ENCODE measurements around the gene RUNDC3A. TPM values are rescaled to one million over a fixed set of nuclear protein-coding genes. Genes with fewer than 3 reads are reported as not detected.

RUNDC3A gene
- total and polyA plus RNA-seq, 2 of the 13 experiments (the other 11 are each of a cell fraction or from before 2014, with no cell fraction given) = 0.25 TPM; not detected in 1

DNA sequence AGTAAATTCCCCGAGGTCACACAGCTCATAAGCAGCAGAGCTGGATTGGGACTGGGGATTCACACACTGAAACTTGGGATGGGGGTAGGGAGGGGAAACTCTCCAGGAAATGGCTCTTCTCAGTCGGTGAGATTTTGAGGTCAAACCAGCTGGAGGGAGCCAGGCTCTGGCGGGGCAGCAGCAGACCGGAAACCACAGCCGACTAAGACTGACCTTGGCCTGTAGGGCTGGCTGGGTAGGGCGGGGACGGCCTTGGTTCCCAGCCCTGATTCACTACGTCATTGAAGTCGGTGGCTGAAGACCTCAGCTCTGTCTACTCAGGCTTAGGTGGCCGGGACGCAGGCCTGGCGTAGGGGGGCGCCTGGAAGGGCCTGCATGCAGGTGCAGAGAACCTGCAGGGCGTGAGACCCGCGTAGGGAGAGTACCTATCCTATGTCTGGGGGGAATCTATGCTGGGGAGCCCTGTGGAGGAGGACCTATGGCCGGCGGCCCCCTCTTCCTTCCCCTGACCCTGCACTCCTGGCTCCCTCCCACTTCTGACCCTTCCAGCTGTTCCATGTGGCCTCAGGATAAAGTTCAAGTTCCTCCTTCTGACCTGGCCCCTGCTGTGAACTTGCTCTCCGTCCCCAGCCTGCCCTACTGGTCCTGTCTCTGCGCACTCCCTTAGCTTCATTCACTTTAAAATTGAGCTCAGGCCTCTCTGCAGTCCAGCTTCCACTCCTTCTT lies 28.6 kb upstream of the RUNDC3A start (continued):
- no peak for TF ChIP-seq ZNF33A (CRISPR knock-in tag; IDR thresholded peaks at IDR 0.05; ENCODE audit: borderline replicate concordance)
- peak; percentile 92 for TF ChIP-seq RXRB (CRISPR knock-in tag; IDR thresholded peaks at IDR 0.05; ENCODE audit: borderline replicate concordance)
- no peak for TF ChIP-seq ZNF343 (CRISPR knock-in tag; IDR thresholded peaks at IDR 0.05)
- no peak for TF ChIP-seq GTF2F1 (IDR thresholded peaks at IDR 0.05; ENCODE audit: low read length)
- TF ChIP-seq ZNF331 (CRISPR knock-in tag; IDR thresholded peaks at IDR 0.05) = peak; percentile 82
- no peak for TF ChIP-seq TERF1 (CRISPR knock-in tag; IDR thresholded peaks at IDR 0.05)
- TF ChIP-seq, protein P1, sequence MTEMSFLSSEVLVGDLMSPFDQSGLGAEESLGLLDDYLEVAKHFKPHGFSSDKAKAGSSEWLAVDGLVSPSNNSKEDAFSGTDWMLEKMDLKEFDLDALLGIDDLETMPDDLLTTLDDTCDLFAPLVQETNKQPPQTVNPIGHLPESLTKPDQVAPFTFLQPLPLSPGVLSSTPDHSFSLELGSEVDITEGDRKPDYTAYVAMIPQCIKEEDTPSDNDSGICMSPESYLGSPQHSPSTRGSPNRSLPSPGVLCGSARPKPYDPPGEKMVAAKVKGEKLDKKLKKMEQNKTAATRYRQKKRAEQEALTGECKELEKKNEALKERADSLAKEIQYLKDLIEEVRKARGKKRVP (CRISPR knock-in tag; IDR thresholded peaks at IDR 0.05) = 0 out of 4 replicates have a peak, but pooled peaks of 1 of the 2 experiments have one; percentile 19
- no peak for TF ChIP-seq SYNCRIP (IDR thresholded peaks at IDR 0.05; ENCODE audit: insufficient read depth, low read depth, low read length)
- peak; percentile 67 for TF ChIP-seq HMG20A (CRISPR knock-in tag; IDR thresholded peaks at IDR 0.05; ENCODE audit: borderline replicate concordance)
- TF ChIP-seq ZIK1 (CRISPR knock-in tag; IDR thresholded peaks at IDR 0.05; ENCODE audit: borderline replicate concordance, low read depth) = 0 out of 2 replicates have a peak, but pooled peaks have one; percentile 27
- no peak for TF ChIP-seq ZKSCAN1 (IDR thresholded peaks at IDR 0.05; ENCODE audit: low read length)
- no peak for TF ChIP-seq TGIF2 (CRISPR knock-in tag; IDR thresholded peaks at IDR 0.05)
- no peak for TF ChIP-seq ZNF615 (CRISPR knock-in tag; IDR thresholded peaks at IDR 0.05; ENCODE audit: borderline replicate concordance)
- peak; percentile 65; the same call in 1 of the 2 replicates for TF ChIP-seq ZSCAN25 (CRISPR knock-in tag; IDR thresholded peaks at IDR 0.05)
- TF ChIP-seq ZNF564 (CRISPR knock-in tag; IDR thresholded peaks at IDR 0.05) = 0 out of 2 replicates have a peak, but pooled peaks have one; percentile 7
- no peak for TF ChIP-seq BATF2 (CRISPR knock-in tag; IDR thresholded peaks at IDR 0.05)
- TF ChIP-seq FOXO1 (CRISPR knock-in tag; IDR thresholded peaks at IDR 0.05) = peak; percentile 51; the same call in 1 of the 2 replicates
- no peak for TF ChIP-seq ZNF33B (CRISPR knock-in tag; IDR thresholded peaks at IDR 0.05)
- TF ChIP-seq MAF1 (CRISPR knock-in tag; IDR thresholded peaks at IDR 0.05; ENCODE audit: borderline replicate concordance) = no peak
- TF ChIP-seq, protein P2, sequence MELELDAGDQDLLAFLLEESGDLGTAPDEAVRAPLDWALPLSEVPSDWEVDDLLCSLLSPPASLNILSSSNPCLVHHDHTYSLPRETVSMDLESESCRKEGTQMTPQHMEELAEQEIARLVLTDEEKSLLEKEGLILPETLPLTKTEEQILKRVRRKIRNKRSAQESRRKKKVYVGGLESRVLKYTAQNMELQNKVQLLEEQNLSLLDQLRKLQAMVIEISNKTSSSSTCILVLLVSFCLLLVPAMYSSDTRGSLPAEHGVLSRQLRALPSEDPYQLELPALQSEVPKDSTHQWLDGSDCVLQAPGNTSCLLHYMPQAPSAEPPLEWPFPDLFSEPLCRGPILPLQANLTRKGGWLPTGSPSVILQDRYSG (CRISPR knock-in tag; IDR thresholded peaks at IDR 0.05) = no peak
- TF ChIP-seq, protein P3, sequence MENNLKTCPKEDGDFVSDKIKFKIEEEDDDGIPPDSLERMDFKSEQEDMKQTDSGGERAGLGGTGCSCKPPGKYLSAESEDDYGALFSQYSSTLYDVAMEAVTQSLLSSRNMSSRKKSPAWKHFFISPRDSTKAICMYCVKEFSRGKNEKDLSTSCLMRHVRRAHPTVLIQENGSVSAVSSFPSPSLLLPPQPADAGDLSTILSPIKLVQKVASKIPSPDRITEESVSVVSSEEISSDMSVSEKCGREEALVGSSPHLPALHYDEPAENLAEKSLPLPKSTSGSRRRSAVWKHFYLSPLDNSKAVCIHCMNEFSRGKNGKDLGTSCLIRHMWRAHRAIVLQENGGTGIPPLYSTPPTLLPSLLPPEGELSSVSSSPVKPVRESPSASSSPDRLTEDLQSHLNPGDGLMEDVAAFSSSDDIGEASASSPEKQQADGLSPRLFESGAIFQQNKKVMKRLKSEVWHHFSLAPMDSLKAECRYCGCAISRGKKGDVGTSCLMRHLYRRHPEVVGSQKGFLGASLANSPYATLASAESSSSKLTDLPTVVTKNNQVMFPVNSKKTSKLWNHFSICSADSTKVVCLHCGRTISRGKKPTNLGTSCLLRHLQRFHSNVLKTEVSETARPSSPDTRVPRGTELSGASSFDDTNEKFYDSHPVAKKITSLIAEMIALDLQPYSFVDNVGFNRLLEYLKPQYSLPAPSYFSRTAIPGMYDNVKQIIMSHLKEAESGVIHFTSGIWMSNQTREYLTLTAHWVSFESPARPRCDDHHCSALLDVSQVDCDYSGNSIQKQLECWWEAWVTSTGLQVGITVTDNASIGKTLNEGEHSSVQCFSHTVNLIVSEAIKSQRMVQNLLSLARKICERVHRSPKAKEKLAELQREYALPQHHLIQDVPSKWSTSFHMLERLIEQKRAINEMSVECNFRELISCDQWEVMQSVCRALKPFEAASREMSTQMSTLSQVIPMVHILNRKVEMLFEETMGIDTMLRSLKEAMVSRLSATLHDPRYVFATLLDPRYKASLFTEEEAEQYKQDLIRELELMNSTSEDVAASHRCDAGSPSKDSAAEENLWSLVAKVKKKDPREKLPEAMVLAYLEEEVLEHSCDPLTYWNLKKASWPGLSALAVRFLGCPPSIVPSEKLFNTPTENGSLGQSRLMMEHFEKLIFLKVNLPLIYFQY (CRISPR knock-in tag; IDR thresholded peaks at IDR 0.05; ENCODE audit: borderline replicate concordance) = 0 out of 2 replicates have a peak, but pooled peaks have one; percentile 63
- peak; percentile 33 for TF ChIP-seq NR2F6 (IDR thresholded peaks at IDR 0.05)
- peak; percentile 92 for TF ChIP-seq NR2F6 (CRISPR knock-in tag; IDR thresholded peaks at IDR 0.05)
